MM.1S (cell line): Measurements from ENCODE around the gene NIPBL.

Source experiments
- DNase-seq: peaks from one replicate; pipeline ENCODE4 v3.0.0-alpha.2; 2015
- H2AFZ ChIP-seq: fragments of 300-600 bp; sonication (generic); 2 replicates; pipeline ENCODE4 v1.6.0; 2016; ENCODE audit warnings: antibody characterized with exemption, low read length
- H3F3A ChIP-seq: fragments of 300-600 bp; sonication (generic); 2 replicates; pipeline ENCODE4 v1.6.1; 2016; ENCODE audit warnings: mild to moderate bottlenecking, antibody characterized with exemption, low read length, moderate library complexity, mixed read lengths; ENCODE audit not compliant: insufficient read depth
- H3K27ac ChIP-seq: fragments of 300-600 bp; sonication (generic); 2 replicates; pipeline ENCODE4 v1.5.1; 2016; ENCODE audit warnings: mild to moderate bottlenecking, low read length
- H3K27me3 ChIP-seq: fragments of 300-600 bp; sonication (generic); replicated peaks from 2 replicates; pipeline ENCODE4 v1.6.0; 2016; ENCODE audit warnings: low read length; ENCODE audit not compliant: insufficient read depth
- H3K36me3 ChIP-seq: fragments of 300-600 bp; sonication (generic); replicated peaks from 2 replicates; pipeline ENCODE4 v1.6.1; 2016; ENCODE audit warnings: mild to moderate bottlenecking, low read length, mixed read lengths; ENCODE audit not compliant: insufficient read depth
- H3K4me1 ChIP-seq: fragments of 300-600 bp; sonication (generic); 2 replicates; pipeline ENCODE4 v1.6.1; 2016; ENCODE audit warnings: low read length, mixed read lengths
- H3K4me2 ChIP-seq: fragments of 300-600 bp; sonication (generic); 2 replicates; pipeline ENCODE4 v1.6.0; 2016; ENCODE audit warnings: low read depth, low read length
- H3K4me3 ChIP-seq: fragments of 300-600 bp; sonication (generic); 2 replicates; pipeline ENCODE4 v1.5.1; 2016; ENCODE audit warnings: low read length, mixed read lengths
- H3K79me2 ChIP-seq: fragments of 300-600 bp; sonication (generic); 2 replicates; pipeline ENCODE4 v1.6.1; 2016; ENCODE audit warnings: mixed run types, low read length, mixed read lengths
- H3K9ac ChIP-seq: fragments of 300-600 bp; sonication (generic); 2 replicates; pipeline ENCODE4 v1.6.1; 2016; ENCODE audit warnings: low read length, mixed read lengths
- H3K9me2 ChIP-seq: fragments of 300-600 bp; sonication (generic); replicated peaks from 2 replicates; pipeline ENCODE4 v1.6.1; 2016; ENCODE audit warnings: mild to moderate bottlenecking, low read length, mixed read lengths; ENCODE audit not compliant: insufficient read depth
- H3K9me3 ChIP-seq: fragments of 300-600 bp; sonication (generic); replicated peaks from 2 replicates; pipeline ENCODE4 v1.6.1; 2016; ENCODE audit warnings: mild to moderate bottlenecking, low read length, mixed read lengths; ENCODE audit not compliant: insufficient read depth
- H4K20me1 ChIP-seq: fragments of 300-600 bp; sonication (generic); 2 replicates; pipeline ENCODE4 v1.6.1; 2016; ENCODE audit warnings: mild to moderate bottlenecking, low read length, moderate library complexity, mixed read lengths; ENCODE audit not compliant: insufficient read depth
- EZH2 ChIP-seq: fragments of 300-600 bp; sonication (generic); optimal IDR thresholded peaks from 2 replicates; pipeline ENCODE3; 2017; ENCODE audit warnings: low read depth, mild to moderate bottlenecking, antibody characterized with exemption, low read length, mixed read lengths
- EZH2phosphoT487 ChIP-seq: fragments of 300-600 bp; sonication (generic); IDR thresholded peaks from 2 replicates; pipeline ENCODE4 v1.6.1; 2018; ENCODE audit warnings: antibody characterized with exemption, low read length
- TF ChIP-seq, protein P1 (sequence below): fragments of 300-600 bp; sonication (generic); IDR thresholded peaks from 2 replicates; pipeline ENCODE4 v1.5.1; 2016; ENCODE audit warnings: antibody characterized with exemption, low read length, mixed read lengths

NIPBL gene

DNA sequence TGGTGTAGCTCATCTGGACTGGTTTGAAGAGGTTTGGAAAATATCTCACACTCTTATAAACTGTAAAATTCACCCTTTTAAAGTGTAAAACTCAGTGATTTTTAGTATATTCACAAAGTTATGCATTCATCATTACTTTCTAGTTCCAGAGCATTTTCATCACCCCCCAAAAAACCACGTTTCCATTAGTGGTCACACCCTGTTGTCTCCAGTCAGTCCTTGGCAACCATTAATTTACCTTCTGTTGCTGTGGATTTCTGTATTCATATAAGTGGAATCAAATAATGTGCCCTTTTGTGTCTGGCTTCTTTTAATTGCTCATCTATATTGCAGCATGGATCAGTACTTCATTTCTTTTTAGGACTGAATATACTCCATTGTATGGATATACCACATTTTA, 18.4 kb downstream of the NIPBL start:
- no peak overlapping the region for H3K4me2 ChIP-seq
- H3K9me3 ChIP-seq = no peaks in the 10 kb centered on the region
- no peak overlapping the region for H3K4me3 ChIP-seq
- H3K9ac ChIP-seq = no peak overlapping the region
- no peaks in the 10 kb centered on the region for H3F3A ChIP-seq
- no peak for DNase-seq
- no peak overlapping the region for H3K27ac ChIP-seq
- H3K4me1 ChIP-seq = no peaks in the 10 kb centered on the region
- peaks cover 94% of the 10 kb centered on the region for H3K79me2 ChIP-seq
- no peak overlapping the region for H2AFZ ChIP-seq
- H3K36me3 ChIP-seq = no peaks in the 10 kb centered on the region
- TF ChIP-seq EZH2phosphoT487 (no peak), EZH2 (no peak)
- TF ChIP-seq, protein P1, sequence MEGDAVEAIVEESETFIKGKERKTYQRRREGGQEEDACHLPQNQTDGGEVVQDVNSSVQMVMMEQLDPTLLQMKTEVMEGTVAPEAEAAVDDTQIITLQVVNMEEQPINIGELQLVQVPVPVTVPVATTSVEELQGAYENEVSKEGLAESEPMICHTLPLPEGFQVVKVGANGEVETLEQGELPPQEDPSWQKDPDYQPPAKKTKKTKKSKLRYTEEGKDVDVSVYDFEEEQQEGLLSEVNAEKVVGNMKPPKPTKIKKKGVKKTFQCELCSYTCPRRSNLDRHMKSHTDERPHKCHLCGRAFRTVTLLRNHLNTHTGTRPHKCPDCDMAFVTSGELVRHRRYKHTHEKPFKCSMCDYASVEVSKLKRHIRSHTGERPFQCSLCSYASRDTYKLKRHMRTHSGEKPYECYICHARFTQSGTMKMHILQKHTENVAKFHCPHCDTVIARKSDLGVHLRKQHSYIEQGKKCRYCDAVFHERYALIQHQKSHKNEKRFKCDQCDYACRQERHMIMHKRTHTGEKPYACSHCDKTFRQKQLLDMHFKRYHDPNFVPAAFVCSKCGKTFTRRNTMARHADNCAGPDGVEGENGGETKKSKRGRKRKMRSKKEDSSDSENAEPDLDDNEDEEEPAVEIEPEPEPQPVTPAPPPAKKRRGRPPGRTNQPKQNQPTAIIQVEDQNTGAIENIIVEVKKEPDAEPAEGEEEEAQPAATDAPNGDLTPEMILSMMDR = no peak
- H3K9me2 ChIP-seq = no peaks in the 10 kb centered on the region
- H3K27me3 ChIP-seq = no peaks in the 10 kb centered on the region
- H4K20me1 ChIP-seq = peaks cover 43% of the 10 kb centered on the region

DNA sequence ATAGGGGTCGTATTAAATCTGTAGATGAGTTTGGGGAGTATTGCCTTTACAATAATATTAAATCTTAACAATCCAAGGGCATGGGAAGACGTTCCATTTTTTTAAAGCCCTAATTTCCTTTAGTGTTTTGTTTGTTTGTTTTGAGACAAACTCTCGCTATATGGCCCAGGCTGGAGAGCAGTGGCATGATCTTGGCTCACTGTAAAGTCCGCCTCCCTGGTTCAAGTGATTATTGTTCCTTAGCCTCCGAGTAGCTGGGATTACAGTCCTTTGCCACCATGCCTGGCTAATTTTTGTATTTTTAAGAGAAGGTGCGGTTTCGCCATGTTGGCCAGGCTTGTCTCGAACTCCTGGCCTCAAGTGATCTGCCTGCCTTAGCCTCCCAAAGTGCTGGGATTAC, 19.9 kb downstream of the NIPBL start:
- H3K4me3 ChIP-seq = no peak overlapping the region
- no peak overlapping the region for H3K27ac ChIP-seq
- peaks cover 94% of the 10 kb centered on the region for H3K79me2 ChIP-seq
- H3F3A ChIP-seq = no peaks in the 10 kb centered on the region
- TF ChIP-seq EZH2phosphoT487 = no peak
- TF ChIP-seq, protein P1 = no peak
- TF ChIP-seq EZH2 = no peak
- no peak overlapping the region for H3K9ac ChIP-seq
- no peaks in the 10 kb centered on the region for H3K9me2 ChIP-seq
- no peaks in the 10 kb centered on the region for H3K27me3 ChIP-seq
- H3K4me2 ChIP-seq = no peak overlapping the region
- H4K20me1 ChIP-seq = peaks cover 39% of the 10 kb centered on the region
- H3K9me3 ChIP-seq = no peaks in the 10 kb centered on the region
- H3K4me1 ChIP-seq = no peaks in the 10 kb centered on the region
- DNase-seq = no peak
- H2AFZ ChIP-seq = no peak overlapping the region
- no peaks in the 10 kb centered on the region for H3K36me3 ChIP-seq

- no peak overlapping the region for H3K4me2 ChIP-seq
- H3F3A ChIP-seq = no peaks in the 10 kb centered on the region
- no peak for DNase-seq
- TF ChIP-seq, protein P1 = no peak
- TF ChIP-seq EZH2phosphoT487 (no peak), EZH2 (no peak)
- peaks cover 42% of the 10 kb centered on the region for H4K20me1 ChIP-seq
- H3K27ac ChIP-seq = no peak overlapping the region
- no peaks in the 10 kb centered on the region for H3K9me3 ChIP-seq
- H3K4me1 ChIP-seq = no peaks in the 10 kb centered on the region
- no peak overlapping the region for H3K4me3 ChIP-seq
- peaks cover 99% of the 10 kb centered on the region for H3K79me2 ChIP-seq
- H3K9me2 ChIP-seq = no peaks in the 10 kb centered on the region
- no peak overlapping the region for H2AFZ ChIP-seq
- no peak overlapping the region for H3K9ac ChIP-seq
- H3K36me3 ChIP-seq = no peaks in the 10 kb centered on the region
- no peaks in the 10 kb centered on the region for H3K27me3 ChIP-seq
Measured at GRCh38 chr5:36897616-36898015, 21.0 kb downstream of the NIPBL start.
